ENCODE measurements around the gene AATF.
A peak's percentile ranks its signal among the peaks of the same experiment; 100 is the strongest.

Gene AATF, protein sequence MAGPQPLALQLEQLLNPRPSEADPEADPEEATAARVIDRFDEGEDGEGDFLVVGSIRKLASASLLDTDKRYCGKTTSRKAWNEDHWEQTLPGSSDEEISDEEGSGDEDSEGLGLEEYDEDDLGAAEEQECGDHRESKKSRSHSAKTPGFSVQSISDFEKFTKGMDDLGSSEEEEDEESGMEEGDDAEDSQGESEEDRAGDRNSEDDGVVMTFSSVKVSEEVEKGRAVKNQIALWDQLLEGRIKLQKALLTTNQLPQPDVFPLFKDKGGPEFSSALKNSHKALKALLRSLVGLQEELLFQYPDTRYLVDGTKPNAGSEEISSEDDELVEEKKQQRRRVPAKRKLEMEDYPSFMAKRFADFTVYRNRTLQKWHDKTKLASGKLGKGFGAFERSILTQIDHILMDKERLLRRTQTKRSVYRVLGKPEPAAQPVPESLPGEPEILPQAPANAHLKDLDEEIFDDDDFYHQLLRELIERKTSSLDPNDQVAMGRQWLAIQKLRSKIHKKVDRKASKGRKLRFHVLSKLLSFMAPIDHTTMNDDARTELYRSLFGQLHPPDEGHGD

DNA sequence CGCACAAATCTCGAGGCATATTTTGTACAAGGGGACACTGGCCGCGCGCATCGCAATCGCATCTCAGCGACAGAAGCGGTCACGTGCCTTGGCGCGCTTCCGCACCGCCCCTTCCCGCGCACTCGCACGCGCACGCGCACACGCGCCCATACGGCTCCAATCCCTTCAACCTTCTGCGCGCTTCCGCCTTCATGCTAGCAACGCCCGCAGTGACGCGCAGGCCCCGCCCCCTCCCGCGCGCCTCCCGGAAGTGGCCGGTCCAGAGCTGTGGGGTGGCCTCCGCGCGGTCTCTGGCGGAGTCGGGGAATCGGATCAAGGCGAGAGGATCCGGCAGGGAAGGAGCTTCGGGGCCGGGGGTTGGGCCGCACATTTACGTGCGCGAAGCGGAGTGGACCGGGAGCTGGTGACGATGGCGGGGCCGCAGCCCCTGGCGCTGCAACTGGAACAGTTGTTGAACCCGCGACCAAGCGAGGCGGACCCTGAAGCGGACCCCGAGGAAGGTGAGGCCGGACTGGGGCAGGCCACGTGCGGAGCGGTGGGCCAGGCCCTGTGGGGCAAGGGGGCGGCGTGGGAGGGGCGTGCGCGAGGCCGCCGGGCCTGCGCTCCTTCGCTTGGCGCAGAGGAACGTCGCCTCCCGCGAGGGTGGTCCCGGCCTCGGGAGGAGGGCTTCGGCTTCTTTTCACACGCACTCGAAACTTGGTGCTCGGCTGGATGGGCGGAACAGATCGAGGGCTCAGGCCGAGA, at the start of gene AATF:
TSS of gene AATF (plus strand) at position 238 of the 744 bp plus-strand sequence. CDS start at position 410, 172 bp downstream.
- peak; percentile 96 for DNase-seq (ENCODE audit: low spot score)

DNA sequence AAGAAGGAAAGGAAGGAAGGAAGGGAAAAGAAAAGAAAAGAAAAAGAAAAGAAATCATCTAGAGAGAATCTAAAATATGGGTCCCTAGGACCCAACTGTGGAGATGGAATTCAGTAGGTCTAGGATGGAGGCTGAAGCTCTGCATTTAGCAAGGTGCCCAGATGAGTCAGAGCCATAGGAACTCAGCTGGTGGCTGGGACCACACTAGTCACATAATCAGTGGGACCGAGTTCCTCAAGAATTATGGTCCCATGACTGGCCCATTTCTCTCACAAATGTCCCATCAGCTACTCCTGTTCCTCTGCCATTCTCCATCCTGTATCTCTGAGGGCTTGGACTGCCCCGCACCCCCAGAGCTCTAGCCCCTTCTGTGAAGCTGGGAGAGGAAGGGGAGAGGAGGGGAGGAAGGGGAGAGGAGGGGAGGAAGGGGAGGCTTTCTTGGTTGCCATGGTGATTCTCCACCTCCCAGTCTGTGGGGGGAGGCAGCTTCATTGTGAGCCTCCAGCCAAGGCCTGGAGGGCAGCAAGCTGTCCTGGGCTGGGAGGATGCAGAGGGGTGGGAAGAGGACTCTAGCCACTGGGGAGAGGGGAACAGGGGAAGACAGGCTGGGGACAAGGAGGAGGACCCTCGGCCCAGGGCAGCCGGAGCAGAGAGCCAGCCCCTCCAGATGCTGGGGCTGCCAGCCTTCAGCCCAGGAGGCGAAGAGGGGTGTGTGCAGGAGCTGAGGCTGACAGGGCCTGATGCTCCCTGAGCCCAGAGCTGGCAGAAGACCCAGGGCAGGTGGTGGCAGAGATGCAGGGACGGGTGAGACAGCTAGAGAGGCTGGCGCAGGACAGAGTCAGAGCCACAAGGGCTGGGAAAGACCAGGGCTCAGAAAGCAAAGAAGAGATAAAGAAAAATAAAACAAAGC, 49.2 kb upstream of the AATF start:
- DNase-seq (ENCODE audit: low spot score): no peak

- no peak for DNase-seq (ENCODE audit: low spot score)
These were observed 48.6 kb upstream of the AATF start for GRCh38 chr17:36900160-36900512.

DNA sequence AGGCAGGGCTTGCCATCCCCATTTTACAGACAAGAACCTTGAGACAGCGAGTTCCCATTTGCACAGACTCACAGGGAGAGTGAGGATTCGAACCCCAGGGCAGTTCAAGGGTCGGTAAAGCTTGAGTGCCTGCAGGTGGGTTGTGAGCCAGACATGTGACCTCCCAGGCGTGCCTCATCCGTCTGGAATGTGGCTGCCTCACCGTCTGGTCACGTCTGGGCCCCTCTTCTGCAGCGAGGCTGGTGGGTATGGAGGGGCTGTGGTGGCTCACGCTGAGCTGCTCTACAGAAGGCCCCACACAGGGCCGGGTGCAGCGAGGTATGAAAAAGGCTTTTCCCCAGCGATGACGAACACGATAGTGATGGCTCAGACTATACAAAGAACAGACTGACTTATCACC, 47.2 kb upstream of the AATF start:
- peak; percentile 61 for DNase-seq (ENCODE audit: low spot score)

DNA sequence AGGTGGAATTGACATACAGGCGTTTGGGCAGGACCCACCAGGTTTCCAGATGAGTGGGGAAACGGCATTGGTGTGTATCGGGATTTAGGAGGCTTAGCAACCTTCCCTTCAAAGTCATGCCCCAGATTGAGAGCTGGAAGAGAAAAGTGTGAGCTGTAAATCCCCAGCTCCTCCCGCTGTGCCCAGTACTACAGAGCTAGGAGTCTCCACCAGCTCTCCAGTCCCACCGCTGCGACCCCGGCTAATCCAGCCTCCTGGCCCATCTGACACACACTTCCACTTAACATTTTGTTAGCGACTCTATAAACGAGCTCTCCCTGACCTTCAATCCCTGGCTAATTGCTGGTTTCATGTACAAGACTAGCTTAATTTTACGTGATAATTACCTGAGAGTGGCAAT, 41.3 kb upstream of the AATF start:
- no peak for DNase-seq (ENCODE audit: low spot score)

DNA sequence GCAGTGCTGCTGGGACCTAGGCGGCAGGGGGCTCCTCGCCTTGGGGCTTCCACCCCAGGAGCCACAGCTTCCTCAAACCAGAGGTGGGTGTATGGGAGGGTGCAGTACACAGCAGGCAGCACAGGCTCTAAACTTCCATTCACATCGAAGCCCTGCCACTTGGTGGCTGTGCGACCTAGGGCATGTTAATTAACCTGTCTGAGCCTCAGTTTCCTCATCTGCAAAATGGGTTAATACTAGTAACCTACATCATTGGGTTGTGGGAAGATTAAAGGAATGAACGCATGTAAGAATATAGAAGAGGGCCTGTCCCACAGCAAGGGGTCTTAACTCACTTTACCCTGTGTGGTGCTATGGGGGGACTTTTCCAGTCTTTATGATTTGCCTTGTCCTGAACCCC, 38.2 kb upstream of the AATF start:
- no peak for DNase-seq (ENCODE audit: low spot score)

- DNase-seq (ENCODE audit: low spot score): no peak
These were observed 37.8 kb upstream of the AATF start for GRCh38 chr17:36911001-36911400.

DNA sequence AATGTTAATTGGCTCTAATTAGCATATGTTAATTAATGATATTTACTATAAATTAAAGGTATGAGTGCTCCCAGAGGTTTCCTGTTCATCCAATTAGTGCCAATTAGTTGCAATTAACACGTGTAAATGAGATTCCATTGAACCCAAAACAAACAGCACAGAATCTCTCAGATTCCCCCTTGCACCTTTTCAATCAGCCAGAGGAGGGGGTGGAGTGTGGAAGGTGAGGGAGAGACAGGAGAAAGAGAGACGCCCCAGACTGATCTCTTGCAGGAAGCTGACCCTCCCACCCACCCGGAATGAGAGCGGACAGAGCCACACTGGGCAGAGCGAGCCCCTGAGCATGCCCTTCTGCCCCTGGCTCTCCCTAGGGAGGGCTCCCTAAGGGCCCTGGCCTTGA, 35.6 kb upstream of the AATF start:
- no peak for DNase-seq (ENCODE audit: low spot score)

- peak; percentile 55 for DNase-seq (ENCODE audit: low spot score)
These were observed 30.5 kb upstream of the AATF start for GRCh38 chr17:36918211-36918691.

DNA sequence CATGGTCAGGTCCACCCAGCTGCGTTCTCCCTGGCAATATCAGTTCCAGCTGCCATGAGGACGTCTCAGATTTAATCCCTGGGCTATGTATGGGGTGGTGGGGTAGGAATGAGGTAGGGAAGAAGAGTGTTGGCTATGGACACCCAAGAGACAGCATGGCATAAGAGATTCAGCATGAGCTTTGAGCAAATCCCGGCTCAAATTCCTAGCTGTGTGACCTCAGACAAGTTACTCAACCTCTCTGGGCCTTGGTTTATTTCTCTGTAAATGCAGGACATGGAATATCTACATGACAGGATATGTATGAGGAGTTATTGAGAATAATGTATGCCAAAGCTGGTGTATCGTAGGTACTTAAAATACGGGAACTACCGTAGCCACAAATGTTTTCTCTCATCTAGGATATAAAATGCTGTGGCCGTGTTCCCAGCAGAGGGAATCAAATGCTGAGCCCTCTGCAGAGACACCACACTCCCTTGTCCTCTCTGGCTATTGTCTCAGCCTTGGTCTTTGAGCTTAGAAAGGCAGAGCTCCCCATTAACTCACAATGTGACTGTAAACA, 29.3 kb upstream of the AATF start:
- DNase-seq (ENCODE audit: low spot score): no peak

DNA sequence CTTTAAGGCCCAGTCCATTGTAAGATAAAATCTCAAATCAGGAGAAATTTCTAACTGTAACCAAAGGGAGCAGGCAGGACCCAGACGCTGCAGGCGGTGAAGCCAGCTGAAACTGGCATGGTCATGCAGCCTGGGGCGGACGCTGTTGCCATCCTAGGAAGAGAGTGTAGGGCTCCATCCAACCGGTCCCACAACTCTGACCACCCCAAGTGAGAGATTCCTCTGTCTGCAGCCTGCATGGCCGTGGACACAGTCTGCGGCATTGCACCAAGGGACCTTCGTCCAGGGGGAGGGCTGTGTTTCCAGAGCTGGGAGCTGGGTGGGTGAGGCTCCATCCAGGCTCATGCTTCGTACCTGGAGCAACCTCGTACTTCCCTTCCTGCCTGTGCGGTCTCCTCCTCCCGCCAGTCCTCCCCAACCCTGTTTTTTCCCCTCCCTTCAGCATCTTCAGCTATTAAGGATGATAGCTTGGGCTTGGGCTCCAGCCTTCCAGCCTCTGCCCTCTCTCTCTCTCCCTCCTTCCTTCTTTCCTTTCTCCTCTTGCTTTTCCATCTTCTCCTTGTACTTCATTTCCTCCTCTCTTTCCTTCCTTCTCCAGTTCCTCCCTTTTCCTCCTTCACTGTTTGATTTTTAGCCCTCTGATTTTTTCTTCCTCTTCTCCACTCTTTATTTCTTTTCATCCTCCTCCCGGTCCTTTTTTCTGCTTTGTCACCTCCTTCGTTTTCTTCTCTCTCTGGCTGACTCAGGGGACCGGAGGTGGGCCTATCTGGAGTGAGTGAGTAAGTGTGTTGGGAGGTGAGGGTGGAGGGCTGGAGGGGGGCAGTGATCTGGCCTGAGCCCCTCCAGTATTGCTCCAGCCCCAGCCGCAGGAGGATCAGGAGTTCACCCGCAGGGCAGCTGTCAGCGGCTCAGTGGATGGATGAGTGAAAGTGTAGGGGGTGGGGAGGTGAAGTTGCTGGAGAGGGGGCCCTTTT, 28.4 kb upstream of the AATF start:
- DNase-seq (ENCODE audit: low spot score): peak; percentile 65

DNA sequence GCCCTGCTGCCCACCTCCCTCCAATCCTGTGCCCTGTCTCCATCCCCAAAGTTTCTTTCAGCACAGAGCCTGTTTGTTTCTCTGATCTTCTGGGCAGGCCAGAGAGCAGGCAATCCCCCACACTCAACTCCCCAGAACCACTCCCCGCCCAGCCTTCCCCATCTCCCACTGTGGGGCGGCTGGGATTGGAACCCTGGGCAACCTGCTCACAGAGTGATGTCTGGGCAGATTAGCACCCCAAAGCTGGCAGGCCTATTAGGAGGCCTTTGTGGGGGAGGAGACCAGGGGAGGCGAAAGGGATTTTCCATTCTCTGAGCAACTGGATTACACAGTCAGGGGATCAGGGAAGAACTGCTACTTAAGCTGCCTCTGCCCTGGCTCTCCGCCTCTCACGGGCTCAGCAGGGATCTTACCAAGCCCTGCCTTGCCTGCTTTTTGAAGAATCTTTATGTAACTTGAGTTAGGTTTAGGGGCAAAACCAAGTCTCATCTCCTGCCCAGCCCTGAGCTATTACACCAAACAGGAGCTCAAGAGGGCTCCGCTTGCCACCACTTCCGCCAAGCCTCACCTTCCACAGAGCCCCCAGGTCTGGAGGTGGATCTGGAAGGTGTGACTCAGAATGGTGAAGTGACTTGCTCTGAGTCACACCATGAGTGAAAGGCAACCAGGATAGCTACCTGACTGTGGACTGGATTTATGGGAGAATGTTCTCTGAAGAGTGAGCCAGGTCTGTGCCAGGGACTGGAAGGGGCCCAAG, 27.5 kb upstream of the AATF start:
- DNase-seq (ENCODE audit: low spot score): peak; percentile 94

- DNase-seq (ENCODE audit: low spot score): no peak
These were observed 26.6 kb upstream of the AATF start for GRCh38 chr17:36922175-36922574.

DNA sequence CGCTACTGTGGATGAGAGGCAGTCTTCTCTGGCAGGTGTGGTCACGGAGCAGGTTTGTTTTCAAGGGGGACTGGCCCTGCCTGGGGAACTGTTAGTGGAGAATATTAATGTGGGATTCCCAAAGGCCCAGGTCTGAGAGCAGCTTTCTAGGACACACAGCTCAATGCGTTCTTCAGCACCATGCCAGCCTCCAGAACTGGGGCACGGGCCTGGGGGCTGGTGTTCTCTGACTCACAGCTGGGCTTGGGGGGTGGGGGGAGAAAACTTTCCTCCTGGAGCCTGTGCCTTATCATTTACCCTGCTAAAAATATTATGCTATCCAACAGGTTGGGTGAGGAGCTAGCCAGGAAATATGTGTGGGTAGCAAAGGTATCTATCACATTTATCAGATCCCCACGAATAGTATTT, 24.9 kb upstream of the AATF start:
- DNase-seq (ENCODE audit: low spot score): no peak

DNA sequence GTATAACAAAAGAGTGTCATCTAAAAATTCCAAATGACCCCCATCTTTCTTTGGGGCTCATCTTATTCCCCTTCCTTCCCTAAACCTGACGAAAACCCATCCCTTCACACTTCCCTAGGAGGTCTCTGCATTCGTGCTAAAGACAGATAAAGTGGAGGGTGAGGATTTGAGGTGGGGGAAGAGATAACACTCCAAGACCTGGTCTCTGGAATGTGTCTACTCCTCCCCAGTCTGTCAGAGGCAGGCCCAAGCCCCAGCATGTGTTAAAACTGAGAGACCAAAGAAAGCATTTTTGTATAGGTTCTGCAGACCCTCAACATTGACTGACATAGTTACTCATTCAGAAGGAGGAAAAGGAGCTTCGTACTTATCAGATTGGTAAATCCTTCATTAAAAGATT, 22.5 kb upstream of the AATF start:
- no peak for DNase-seq (ENCODE audit: low spot score)

DNA sequence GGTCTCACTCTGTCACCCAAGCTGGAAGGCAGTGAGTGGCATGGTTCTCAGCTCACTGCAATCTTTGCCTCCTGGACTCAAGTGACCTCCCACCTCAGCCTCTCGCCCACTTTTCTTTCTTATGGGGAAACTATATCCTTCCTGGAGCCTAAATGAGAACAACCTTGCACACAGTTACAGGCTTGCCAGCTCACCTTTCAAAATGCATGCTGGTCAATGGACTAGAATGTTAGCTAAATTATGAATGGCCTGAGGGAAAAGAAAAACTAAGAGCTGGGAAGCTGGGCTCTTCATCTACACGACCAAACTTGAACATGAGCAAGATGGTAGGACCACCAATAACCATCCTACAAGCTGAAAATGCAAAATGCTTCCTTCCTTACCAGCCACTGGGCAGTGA, 22.1 kb upstream of the AATF start:
- DNase-seq (ENCODE audit: low spot score): no peak

DNA sequence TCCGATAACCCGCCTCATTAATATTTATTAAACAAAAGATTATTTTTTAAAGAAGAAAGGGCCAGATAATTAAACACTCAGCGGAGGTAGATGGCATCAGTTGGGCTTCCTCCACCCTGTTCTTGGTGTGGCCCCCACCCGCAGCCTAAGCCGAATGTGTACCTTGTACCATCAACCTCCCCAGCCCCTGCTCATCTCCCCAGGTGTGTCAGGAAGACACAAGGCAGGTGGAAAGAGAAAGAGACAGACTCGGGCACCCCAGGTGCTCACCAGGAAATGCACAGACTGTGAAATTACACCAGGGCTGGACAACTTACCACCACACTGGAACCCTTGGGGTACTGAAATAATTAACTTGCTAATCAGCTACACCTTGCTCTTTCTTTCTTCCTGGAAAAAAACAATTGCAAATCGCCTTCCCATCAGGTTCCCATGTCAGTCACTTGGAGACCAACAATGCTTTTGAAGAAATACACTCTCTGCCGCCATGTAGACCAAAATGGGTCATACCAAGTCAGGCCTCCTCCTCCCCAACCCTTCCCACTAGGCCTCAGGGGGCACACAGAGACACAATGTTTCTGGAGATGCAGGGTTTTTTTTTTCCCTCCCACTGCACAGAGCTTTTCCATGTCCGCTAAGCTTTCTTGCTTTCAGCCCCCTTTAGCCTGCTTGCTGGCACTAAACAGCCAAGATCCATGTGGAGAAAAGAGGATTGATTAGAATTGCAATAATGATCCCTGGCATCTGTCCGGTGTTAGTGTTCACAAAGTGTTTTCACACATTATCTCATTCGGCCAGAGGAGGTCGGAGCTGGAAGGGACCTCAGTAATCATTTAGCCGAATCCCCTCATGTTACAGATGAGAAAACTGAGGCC, 20.0 kb upstream of the AATF start:
- DNase-seq (ENCODE audit: low spot score): no peak

- no peak for DNase-seq (ENCODE audit: low spot score)
These were observed 18.7 kb upstream of the AATF start for GRCh38 chr17:36929851-36930582.

Measured in SW480 (cell line).